ENCODE results near the gene CCIN. TPM values are rescaled to one million over a fixed set of nuclear protein-coding genes. Genes with fewer than 3 reads are reported as not detected.

CCIN gene
- total RNA-seq, 1 experiment from 2014 or later: 0.20 TPM

DNA sequence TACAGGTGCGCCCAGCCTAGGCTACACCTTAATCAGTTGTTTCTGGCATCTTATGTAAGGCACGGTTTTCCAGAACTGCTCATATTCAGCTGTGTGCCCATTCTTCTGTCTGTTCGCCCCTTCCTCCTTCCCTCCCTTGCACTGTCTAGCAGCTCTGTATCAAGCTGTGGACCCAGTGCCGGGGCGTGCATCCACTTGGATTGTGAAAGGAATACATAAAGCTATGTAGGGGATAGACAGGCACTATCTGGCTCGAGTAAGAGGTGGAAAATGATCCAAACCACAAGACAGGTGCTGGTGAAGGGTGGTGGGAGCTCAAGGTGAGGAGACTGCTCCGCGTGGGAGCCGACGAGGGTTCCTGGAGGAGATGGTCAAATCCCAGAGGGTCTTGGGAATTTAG, 30.7 kb upstream of the CCIN start:
- intact Hi-C loops (cut with micrococcal nuclease): no loop called here
- H3K27me3 ChIP-seq (ENCODE audit: insufficient read depth, low read length): no peaks in the 10 kb centered on the region
- H3K9me2 ChIP-seq (ENCODE audit: insufficient read depth): no peaks in the 10 kb centered on the region
- CTCF ChIA-PET: no interaction called here
- no peaks in the 10 kb centered on the region for H4K20me1 ChIP-seq (ENCODE audit: insufficient read depth)
- DNase-seq (ENCODE audit: low read depth, low spot score) (no peak), ATAC-seq (no peak)
- POLR2A ChIA-PET: no interaction called here
- no peaks in the 10 kb centered on the region for H3K79me2 ChIP-seq (ENCODE audit: insufficient read depth, low read length)
- H3K4me2 ChIP-seq (ENCODE audit: low read length): no peak overlapping the region
- no peak for TF ChIP-seq ELF1 (IDR thresholded peaks at IDR 0.05; ENCODE audit: borderline replicate concordance, low read depth)
- no peak for TF ChIP-seq CEBPB (IDR thresholded peaks at IDR 0.05; ENCODE audit: low read depth)
- TF ChIP-seq EZH2 (IDR thresholded peaks at IDR 0.05): no peak
- no peak for TF ChIP-seq POLR2A (IDR thresholded peaks at IDR 0.05; ENCODE audit: borderline replicate concordance, extremely low read depth, insufficient read depth, insufficient read length)
- TF ChIP-seq, protein P1, sequence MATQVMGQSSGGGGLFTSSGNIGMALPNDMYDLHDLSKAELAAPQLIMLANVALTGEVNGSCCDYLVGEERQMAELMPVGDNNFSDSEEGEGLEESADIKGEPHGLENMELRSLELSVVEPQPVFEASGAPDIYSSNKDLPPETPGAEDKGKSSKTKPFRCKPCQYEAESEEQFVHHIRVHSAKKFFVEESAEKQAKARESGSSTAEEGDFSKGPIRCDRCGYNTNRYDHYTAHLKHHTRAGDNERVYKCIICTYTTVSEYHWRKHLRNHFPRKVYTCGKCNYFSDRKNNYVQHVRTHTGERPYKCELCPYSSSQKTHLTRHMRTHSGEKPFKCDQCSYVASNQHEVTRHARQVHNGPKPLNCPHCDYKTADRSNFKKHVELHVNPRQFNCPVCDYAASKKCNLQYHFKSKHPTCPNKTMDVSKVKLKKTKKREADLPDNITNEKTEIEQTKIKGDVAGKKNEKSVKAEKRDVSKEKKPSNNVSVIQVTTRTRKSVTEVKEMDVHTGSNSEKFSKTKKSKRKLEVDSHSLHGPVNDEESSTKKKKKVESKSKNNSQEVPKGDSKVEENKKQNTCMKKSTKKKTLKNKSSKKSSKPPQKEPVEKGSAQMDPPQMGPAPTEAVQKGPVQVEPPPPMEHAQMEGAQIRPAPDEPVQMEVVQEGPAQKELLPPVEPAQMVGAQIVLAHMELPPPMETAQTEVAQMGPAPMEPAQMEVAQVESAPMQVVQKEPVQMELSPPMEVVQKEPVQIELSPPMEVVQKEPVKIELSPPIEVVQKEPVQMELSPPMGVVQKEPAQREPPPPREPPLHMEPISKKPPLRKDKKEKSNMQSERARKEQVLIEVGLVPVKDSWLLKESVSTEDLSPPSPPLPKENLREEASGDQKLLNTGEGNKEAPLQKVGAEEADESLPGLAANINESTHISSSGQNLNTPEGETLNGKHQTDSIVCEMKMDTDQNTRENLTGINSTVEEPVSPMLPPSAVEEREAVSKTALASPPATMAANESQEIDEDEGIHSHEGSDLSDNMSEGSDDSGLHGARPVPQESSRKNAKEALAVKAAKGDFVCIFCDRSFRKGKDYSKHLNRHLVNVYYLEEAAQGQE (IDR thresholded peaks at IDR 0.05; ENCODE audit: low read depth): no peak
- TF ChIP-seq, protein P2, sequence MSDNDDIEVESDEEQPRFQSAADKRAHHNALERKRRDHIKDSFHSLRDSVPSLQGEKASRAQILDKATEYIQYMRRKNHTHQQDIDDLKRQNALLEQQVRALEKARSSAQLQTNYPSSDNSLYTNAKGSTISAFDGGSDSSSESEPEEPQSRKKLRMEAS (IDR thresholded peaks at IDR 0.05): no peak
- RAD21 ChIA-PET (ENCODE audit: low non-redundant PET in 1 of 2, low total read pairs in 2 of 2, uncharacterized antibody in 2 of 2, unreplicated experiment in 2 of 2): no interaction called here
- H3K4me3 ChIP-seq (replicated peaks in 1 of 2; ENCODE audit: low read depth in 1 of 2, low read length in 2 of 2): no peak overlapping the region
- H3K27ac ChIP-seq (ENCODE audit: low read depth, low read length): no peak overlapping the region
- no peaks in the 10 kb centered on the region for H3K36me3 ChIP-seq (ENCODE audit: control insufficient read depth in 1 of 2, insufficient read depth in 2 of 2, low read length in 2 of 2)
- no TSS peak for BruUV-seq (replicated peaks)
- H3K9ac ChIP-seq (ENCODE audit: low read length): no peak overlapping the region
- no peaks in the 10 kb centered on the region for H3K9me3 ChIP-seq (ENCODE audit: control insufficient read depth in 1 of 2, insufficient read depth in 1 of 2, low read depth in 1 of 2, low read length in 2 of 2)
- H2AFZ ChIP-seq (ENCODE audit: low read depth, low read length, poor library complexity, severe bottlenecking): no peak overlapping the region
- H3K4me1 ChIP-seq (ENCODE audit: control insufficient read depth in 1 of 2, insufficient read depth in 2 of 2, low read length in 2 of 2): peaks cover 0 to 20% of the 10 kb centered on the region in 2 experiments; a peak in 1 of 4 replicates

DNA sequence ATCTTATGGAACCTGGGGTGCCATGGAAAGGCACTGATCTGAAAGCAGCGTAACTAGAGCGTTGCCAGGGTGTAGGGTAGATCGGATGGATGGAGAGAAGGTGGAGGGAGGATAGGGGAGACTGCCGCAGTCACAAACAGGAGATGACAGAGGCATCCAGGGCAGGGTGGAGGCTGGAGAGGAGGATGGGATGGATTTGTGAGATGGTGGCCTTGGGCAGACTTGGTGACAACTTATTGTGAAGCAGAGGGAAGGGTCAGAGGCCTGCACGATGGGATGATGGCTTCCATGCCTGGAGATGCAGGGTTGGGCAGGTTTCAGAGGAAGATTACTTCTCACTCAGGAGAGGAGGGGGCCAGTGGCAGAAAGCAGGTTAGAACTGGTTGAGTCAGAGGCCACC, 30.3 kb upstream of the CCIN start:
- ChIA-PET RAD21 (ENCODE audit: low non-redundant PET in 1 of 2, low total read pairs in 2 of 2, uncharacterized antibody in 2 of 2, unreplicated experiment in 2 of 2) (no interaction called here), CTCF (no interaction called here), POLR2A (no interaction called here)
- no peaks in the 10 kb centered on the region for H3K36me3 ChIP-seq (ENCODE audit: control insufficient read depth in 1 of 2, insufficient read depth in 2 of 2, low read length in 2 of 2)
- H3K9ac ChIP-seq (ENCODE audit: low read length): no peak overlapping the region
- H4K20me1 ChIP-seq (ENCODE audit: insufficient read depth): no peaks in the 10 kb centered on the region
- H3K4me3 ChIP-seq (replicated peaks in 1 of 2; ENCODE audit: low read depth in 1 of 2, low read length in 2 of 2): no peak overlapping the region
- DNase-seq (ENCODE audit: low read depth, low spot score) (no peak), ATAC-seq (no peak)
- no peaks in the 10 kb centered on the region for H3K9me2 ChIP-seq (ENCODE audit: insufficient read depth)
- BruUV-seq (replicated peaks): no TSS peak
- intact Hi-C loops (cut with micrococcal nuclease): no loop called here
- H3K27ac ChIP-seq (ENCODE audit: low read depth, low read length): no peak overlapping the region
- H3K79me2 ChIP-seq (ENCODE audit: insufficient read depth, low read length): no peaks in the 10 kb centered on the region
- H2AFZ ChIP-seq (ENCODE audit: low read depth, low read length, poor library complexity, severe bottlenecking): no peak overlapping the region
- no peaks in the 10 kb centered on the region for H3K27me3 ChIP-seq (ENCODE audit: insufficient read depth, low read length)
- no peaks in the 10 kb centered on the region for H3K9me3 ChIP-seq (ENCODE audit: control insufficient read depth in 1 of 2, insufficient read depth in 1 of 2, low read depth in 1 of 2, low read length in 2 of 2)
- no peak overlapping the region for H3K4me2 ChIP-seq (ENCODE audit: low read length)
- peaks cover 0 to 20% of the 10 kb centered on the region in 2 experiments; a peak in 1 of 4 replicates for H3K4me1 ChIP-seq (ENCODE audit: control insufficient read depth in 1 of 2, insufficient read depth in 2 of 2, low read length in 2 of 2)
- TF ChIP-seq CBX3 (IDR thresholded peaks at IDR 0.05; ENCODE audit: low read depth): no peak
- TF ChIP-seq JUND (IDR thresholded peaks at IDR 0.05): no peak
- TF ChIP-seq, protein P3, sequence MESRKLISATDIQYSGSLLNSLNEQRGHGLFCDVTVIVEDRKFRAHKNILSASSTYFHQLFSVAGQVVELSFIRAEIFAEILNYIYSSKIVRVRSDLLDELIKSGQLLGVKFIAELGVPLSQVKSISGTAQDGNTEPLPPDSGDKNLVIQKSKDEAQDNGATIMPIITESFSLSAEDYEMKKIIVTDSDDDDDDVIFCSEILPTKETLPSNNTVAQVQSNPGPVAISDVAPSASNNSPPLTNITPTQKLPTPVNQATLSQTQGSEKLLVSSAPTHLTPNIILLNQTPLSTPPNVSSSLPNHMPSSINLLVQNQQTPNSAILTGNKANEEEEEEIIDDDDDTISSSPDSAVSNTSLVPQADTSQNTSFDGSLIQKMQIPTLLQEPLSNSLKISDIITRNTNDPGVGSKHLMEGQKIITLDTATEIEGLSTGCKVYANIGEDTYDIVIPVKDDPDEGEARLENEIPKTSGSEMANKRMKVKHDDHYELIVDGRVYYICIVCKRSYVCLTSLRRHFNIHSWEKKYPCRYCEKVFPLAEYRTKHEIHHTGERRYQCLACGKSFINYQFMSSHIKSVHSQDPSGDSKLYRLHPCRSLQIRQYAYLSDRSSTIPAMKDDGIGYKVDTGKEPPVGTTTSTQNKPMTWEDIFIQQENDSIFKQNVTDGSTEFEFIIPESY (IDR thresholded peaks at IDR 0.05; ENCODE audit: extremely low read depth, insufficient replicate concordance, low read length): no peak
- no peak for TF ChIP-seq YY1 (IDR thresholded peaks at IDR 0.05; ENCODE audit: extremely low read depth, insufficient replicate concordance, low read depth, low read length)
- no peak for TF ChIP-seq TCF7L2 (IDR thresholded peaks at IDR 0.05; ENCODE audit: borderline replicate concordance, extremely low read depth, insufficient read depth, insufficient read length)
- TF ChIP-seq EZH2 (IDR thresholded peaks at IDR 0.05): no peak
- TF ChIP-seq SRF (IDR thresholded peaks at IDR 0.05; ENCODE audit: low read depth): no peak
- TF ChIP-seq EZH2phosphoT487 (IDR thresholded peaks at IDR 0.05; ENCODE audit: borderline replicate concordance): no peak
- no peak for TF ChIP-seq ZFX (IDR thresholded peaks at IDR 0.05)

All from HCT116 (cell line).